Loucy (cell line): Measurements from ENCODE around the gene CHRNA1.

ENCODE experiments used
- CTCF ChIP-seq: fragments of 200-600 bp; sonication (generic); conservative IDR thresholded peaks from 2 replicates; pipeline ENCODE4 v1.5.1; 2014; ENCODE audit warnings: mild to moderate bottlenecking, antibody characterized with exemption, low read length
- EZH2phosphoT487 ChIP-seq: fragments of 200-600 bp; IDR thresholded peaks from 2 replicates; pipeline ENCODE4 v1.6.1; 2018; ENCODE audit warnings: antibody characterized with exemption, mild to moderate bottlenecking, moderate library complexity, borderline replicate concordance

DNA sequence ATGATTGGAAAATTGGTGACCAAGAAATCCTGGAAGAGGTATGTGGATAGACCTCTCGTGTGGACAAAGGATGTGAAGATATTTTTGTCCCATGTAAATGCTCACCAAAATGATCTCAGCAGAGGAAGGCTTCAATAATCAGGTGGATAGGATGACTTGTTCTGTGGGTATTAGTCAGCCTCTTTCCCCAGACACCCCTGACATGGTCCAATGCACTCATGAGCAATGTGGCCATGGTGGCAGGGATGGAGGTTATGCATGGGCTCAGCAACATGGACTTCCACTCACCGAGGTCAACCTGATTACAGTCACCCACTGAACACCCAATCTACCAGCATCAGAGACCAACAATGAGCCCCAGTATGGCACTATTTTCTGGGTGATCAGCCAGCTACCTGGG is 20.2 kb downstream of the CHRNA1 start:
- no peak for TF ChIP-seq CTCF
- TF ChIP-seq EZH2phosphoT487: no peak
